A172 (cell line): ENCODE data around the gene FEZ2. TPM values are rescaled to one million over a fixed set of nuclear protein-coding genes. Genes with fewer than 3 reads are reported as not detected.
A peak's percentile ranks its signal among the peaks of the same experiment; 100 is the strongest.

Experiments
- DNase-seq: peaks from one replicate; pipeline ENCODE4 v3.0.0-alpha.2; 2015; ENCODE audit warnings: low spot score
- total RNA-seq: library from RNA; depleted of rRNA; stranded (reverse); fragments of >200 nt; shearing (Covaris generic); gene quantifications from 2 replicates; pipeline ENCODE4 v1.2.3, GENCODE V29; 2014; rRNA removed

FEZ2 gene
- total RNA-seq, 1 experiment from 2014 or later: 290 TPM

- DNase-seq: no peak
Observed at GRCh38 chr2:36530178-36530982, 67.6 kb downstream of the FEZ2 start.

- DNase-seq: no peak
Observed at GRCh38 chr2:36528766-36529392, 69.1 kb downstream of the FEZ2 start.

- no peak for DNase-seq
Observed at GRCh38 chr2:36528274-36528673, 69.7 kb downstream of the FEZ2 start.

- DNase-seq: no peak
Observed at GRCh38 chr2:36526226-36526625, 71.7 kb downstream of the FEZ2 start.

GRCh38 chr2:36525245-36525644 is 72.7 kb downstream of the FEZ2 start:
- no peak for DNase-seq

GRCh38 chr2:36523153-36523552 is 74.8 kb downstream of the FEZ2 start:
- DNase-seq: no peak

GRCh38 chr2:36520431-36520830 is 77.5 kb downstream of the FEZ2 start:
- DNase-seq: no peak

GRCh38 chr2:36516136-36516870 is 81.7 kb downstream of the FEZ2 start:
- DNase-seq: no peak

- DNase-seq: no peak
Observed at GRCh38 chr2:36515538-36515937, 82.4 kb downstream of the FEZ2 start.

- DNase-seq: no peak
Observed at GRCh38 chr2:36513661-36514060, 84.3 kb downstream of the FEZ2 start.

- DNase-seq: no peak
Observed at GRCh38 chr2:36512705-36513104, 85.3 kb downstream of the FEZ2 start.

- DNase-seq: no peak
Observed at GRCh38 chr2:36511858-36512603, 85.9 kb downstream of the FEZ2 start.

GRCh38 chr2:36509075-36509474 is 88.9 kb downstream of the FEZ2 start:
- DNase-seq: no peak

- peak; percentile 70 for DNase-seq
Observed at GRCh38 chr2:36507408-36507812, 90.6 kb downstream of the FEZ2 start.

Other genes with a start within 250 kb of the FEZ2 start
- gene CRIM1, start 242.4 kb downstream of the FEZ2 start, total RNA-seq: 395 and 406 TPM in 2 replicates
- gene VIT, start 98.5 kb upstream of the FEZ2 start, total RNA-seq: 1.3 and 3.4 TPM in 2 replicates